ENCODE data around the gene RNF130. TPM values are rescaled to one million over a fixed set of nuclear protein-coding genes. Genes with fewer than 3 reads are reported as not detected.

RNF130 gene
- total and polyA plus RNA-seq, 3 donors from 2014 or later, result 44.3 to 65.0 (median 56.5) TPM

DNA sequence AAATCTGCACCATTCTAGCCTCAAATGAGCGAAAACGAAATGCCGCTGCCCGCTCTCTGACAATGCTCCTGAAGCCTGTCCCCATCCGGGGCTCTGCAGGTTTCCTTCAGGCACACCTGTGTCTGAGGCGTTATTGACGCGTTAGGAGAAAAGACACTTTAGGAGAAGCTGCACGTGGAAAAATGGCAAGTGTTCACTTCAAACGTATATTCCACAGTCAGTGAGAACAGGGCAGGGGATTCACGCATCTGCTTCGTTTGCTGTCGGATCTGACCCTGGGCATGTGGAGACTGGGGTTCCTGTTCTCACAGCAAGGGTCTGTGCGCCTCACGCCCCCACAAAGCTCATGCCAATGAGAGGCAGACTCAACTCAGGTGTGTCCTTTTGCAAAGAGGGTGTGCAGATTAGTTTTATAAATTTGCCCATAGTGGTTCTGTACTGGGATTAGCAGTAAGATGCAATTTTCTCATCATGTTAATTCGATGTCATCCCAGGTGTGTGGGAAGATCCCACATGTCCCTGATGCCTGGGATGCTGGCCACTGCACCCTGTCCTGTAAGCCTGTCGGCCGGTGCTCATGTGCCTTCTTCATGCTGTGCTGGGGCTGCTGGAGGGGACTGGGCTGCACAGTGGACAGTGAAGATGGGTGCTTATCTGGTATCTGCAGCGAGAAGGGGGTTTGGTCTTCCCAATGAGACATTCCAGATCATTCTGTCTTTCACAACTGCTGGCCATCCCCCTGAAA, 152.6 kb downstream of the RNF130 start:
- TF ChIP-seq, protein P1, sequence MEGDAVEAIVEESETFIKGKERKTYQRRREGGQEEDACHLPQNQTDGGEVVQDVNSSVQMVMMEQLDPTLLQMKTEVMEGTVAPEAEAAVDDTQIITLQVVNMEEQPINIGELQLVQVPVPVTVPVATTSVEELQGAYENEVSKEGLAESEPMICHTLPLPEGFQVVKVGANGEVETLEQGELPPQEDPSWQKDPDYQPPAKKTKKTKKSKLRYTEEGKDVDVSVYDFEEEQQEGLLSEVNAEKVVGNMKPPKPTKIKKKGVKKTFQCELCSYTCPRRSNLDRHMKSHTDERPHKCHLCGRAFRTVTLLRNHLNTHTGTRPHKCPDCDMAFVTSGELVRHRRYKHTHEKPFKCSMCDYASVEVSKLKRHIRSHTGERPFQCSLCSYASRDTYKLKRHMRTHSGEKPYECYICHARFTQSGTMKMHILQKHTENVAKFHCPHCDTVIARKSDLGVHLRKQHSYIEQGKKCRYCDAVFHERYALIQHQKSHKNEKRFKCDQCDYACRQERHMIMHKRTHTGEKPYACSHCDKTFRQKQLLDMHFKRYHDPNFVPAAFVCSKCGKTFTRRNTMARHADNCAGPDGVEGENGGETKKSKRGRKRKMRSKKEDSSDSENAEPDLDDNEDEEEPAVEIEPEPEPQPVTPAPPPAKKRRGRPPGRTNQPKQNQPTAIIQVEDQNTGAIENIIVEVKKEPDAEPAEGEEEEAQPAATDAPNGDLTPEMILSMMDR (IDR thresholded peaks at IDR 0.05), result no peak
- TF ChIP-seq POLR2A (IDR thresholded peaks at IDR 0.05), result no peak
- Histone ChIP-seq H3K9me3 (no peaks in the 10 kb centered on the region), H3K4me1 (no peaks in the 10 kb centered on the region), H3K27ac (no peak overlapping the region), H3K36me3 (ENCODE audit: low read depth, missing control alignments) (no peaks in the 10 kb centered on the region), H3K4me3 (no peak overlapping the region), H3K27me3 (no peaks in the 10 kb centered on the region)
- WGBS, 2 donors, result 84 to 94% methylated on average over 19 of the region's 19 CpGs
- DNase-seq, result peak; percentile 8
- intact Hi-C loops (cut with DNase I; ENCODE audit: low total_unique reads), result loop anchor here (10.0 kb wide), 1 partner anchor 166 kb away; no protein-coding TSS in a partner anchor

DNA sequence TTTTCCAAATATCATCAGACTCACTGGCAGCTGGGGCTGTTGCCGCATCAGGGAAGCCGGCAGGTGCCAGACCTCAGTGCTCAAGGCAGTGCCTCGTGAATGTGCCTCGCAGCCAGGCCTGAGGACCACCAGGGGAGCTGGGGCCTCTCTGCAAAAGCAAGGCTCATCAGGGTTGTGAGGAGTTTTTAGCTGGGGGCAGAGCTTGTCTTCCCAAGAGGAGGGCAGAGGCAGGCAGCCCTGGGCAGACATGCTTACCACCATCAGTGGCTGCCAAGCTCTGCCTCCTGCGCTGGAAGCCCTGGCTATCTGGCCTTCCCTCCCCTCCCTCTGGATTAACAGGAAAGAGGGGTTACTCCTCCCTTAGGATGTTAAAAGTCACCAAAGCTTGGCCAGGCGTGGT, 155.0 kb downstream of the RNF130 start:
- DNase-seq, result peak; percentile 5
- Histone ChIP-seq H3K4me3 (no peak overlapping the region), H3K4me1 (no peaks in the 10 kb centered on the region), H3K27ac (no peak overlapping the region), H3K27me3 (no peaks in the 10 kb centered on the region), H3K36me3 (ENCODE audit: low read depth, missing control alignments) (no peaks in the 10 kb centered on the region), H3K9me3 (no peaks in the 10 kb centered on the region)
- WGBS, 2 donors, result 85 to 87% methylated on average over 6 of the region's 6 CpGs
- intact Hi-C loops (cut with DNase I; ENCODE audit: low total_unique reads), result loop anchor here (10.0 kb wide), 1 partner anchor 168 kb away; no protein-coding TSS in a partner anchor
- TF ChIP-seq, protein P1 (IDR thresholded peaks at IDR 0.05), result no peak
- TF ChIP-seq POLR2A (IDR thresholded peaks at IDR 0.05), result no peak

DNA sequence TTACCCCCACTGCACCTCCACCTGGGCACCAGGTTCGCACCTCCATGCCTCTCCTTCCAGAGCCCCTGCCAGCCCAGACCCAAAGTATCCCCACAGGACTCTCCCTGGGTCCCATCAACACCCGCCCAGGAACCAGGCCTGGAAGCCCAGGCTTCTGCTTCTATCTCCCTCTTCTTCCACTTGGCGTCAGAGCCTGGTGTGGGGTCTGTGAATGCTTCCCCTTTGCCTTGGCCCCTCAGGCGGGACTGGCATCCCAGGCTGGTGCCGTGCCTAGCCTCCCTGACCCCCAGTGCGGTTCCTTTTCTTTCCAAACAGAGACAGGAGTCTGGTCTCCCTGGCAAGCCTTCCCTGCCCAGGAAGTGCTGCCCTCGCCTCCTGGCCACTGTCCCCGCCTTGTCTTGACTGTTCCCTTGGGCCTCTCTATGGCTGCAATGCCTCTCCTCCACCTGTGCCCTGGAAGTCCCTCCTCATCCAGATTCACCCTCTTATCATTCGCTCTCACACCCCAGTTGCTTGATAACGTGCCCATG, 156.1 kb downstream of the RNF130 start:
- TF ChIP-seq, protein P1 (IDR thresholded peaks at IDR 0.05), result no peak
- no peak for TF ChIP-seq POLR2A (IDR thresholded peaks at IDR 0.05)
- H3K27me3 ChIP-seq, result no peaks in the 10 kb centered on the region
- no peak for DNase-seq
- H3K9me3 ChIP-seq, result no peaks in the 10 kb centered on the region
- 92 to 93% methylated on average over 7 to 10 of the region's 10 CpGs for WGBS, 2 donors
- intact Hi-C loops (cut with DNase I; ENCODE audit: low total_unique reads), result loop anchor here (10.0 kb wide), 1 partner anchor 169 kb away; no protein-coding TSS in a partner anchor
- H3K4me1 ChIP-seq, result no peaks in the 10 kb centered on the region
- H3K36me3 ChIP-seq (ENCODE audit: low read depth, missing control alignments), result no peaks in the 10 kb centered on the region
- H3K27ac ChIP-seq, result no peak overlapping the region
- H3K4me3 ChIP-seq, result no peak overlapping the region

DNA sequence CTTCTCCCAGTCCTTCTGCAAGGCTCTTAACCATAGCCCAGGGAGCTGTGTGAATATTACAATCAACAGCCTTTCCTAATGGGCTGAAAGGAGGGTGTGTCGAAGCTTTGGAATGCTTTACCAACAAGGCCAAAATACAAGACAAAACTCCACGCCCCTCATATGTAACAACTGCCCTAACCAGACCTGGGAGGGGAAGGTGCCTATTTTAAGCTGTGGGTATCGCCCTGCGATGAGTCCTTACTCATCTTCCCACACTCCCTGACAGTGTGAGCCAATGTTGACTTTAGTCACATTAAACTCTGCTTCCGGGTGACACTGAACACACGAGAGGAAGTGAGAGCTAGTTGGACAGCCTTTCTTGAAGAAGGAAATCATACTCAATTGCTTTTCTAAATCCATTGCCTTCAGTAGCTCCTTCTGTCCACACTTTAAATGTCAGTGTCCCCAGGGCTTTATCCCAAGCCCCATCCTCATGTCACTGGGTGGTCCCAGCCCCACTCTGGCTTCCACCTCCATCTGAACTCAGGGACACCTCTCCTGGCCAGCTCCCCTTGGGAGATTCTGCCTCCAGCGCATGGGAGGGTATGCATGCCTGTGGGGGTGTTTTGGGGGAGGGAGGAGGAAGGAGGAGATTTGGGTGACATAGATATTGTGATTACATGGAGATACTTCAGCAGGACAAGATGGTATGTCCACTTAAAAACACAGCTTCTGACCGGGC, 157.4 kb downstream of the RNF130 start:
- H3K36me3 ChIP-seq (ENCODE audit: low read depth, missing control alignments), result no peaks in the 10 kb centered on the region

More for the DNA sequence above, 157.4 kb downstream of the RNF130 start:
- Histone ChIP-seq H3K27me3 (no peaks in the 10 kb centered on the region), H3K9me3 (no peaks in the 10 kb centered on the region), H3K4me3 (no peak overlapping the region), H3K27ac (no peak overlapping the region), H3K4me1 (no peaks in the 10 kb centered on the region)
- no peak for TF ChIP-seq POLR2A (IDR thresholded peaks at IDR 0.05)
- TF ChIP-seq, protein P1 (IDR thresholded peaks at IDR 0.05), result no peak
- 76 to 84% methylated on average over 8 of the region's 8 CpGs for WGBS, 2 donors
- intact Hi-C loops (cut with DNase I; ENCODE audit: low total_unique reads), result loop anchor here (10.0 kb wide), 1 partner anchor 171 kb away; no protein-coding TSS in a partner anchor
- DNase-seq, result no peak
